WTC11 (cell line): Measurements from ENCODE around the gene MAP6. TPM values are rescaled to one million over a fixed set of nuclear protein-coding genes. Genes with fewer than 3 reads are reported as not detected.

Experiments used
- ATAC-seq: fragments of 200-7000 bp; cut with Tn5 transposase; 2 replicates; pipeline ENCODE4 v1.10.0; 2021; ENCODE audit warnings: mild to moderate bottlenecking, moderate library complexity
- CTCF ChIA-PET: fragments of 300-600 bp; sonication (Branson Sonifier 250); formaldehyde crosslinking; loops from one replicate; lab custom pipeline; 2021; ENCODE audit warnings: antibody characterized with exemption; lab: Charles Lee
- POLR2A ChIA-PET: fragments of 350-600 bp; sonication (Branson Sonifier 250); formaldehyde crosslinking; loops from one replicate; lab custom pipeline; 2021; ENCODE audit warnings: antibody characterized with exemption; lab: Charles Lee
- DNase-seq: peaks from one replicate; pipeline ENCODE4 v3.0.0; 2021; ENCODE audit warnings: low spot score
- H3K27ac Mint-ChIP-seq: 2 replicates; pipeline ENCODE4 v1.8.0; 2021; ENCODE audit warnings: mixed read lengths
- H3K27me3 Mint-ChIP-seq: 2 replicates; pipeline ENCODE4 v1.8.0; 2021; ENCODE audit warnings: low read depth, mild to moderate bottlenecking, moderate library complexity, mixed read lengths
- H3K36me3 Mint-ChIP-seq: 2 replicates; pipeline ENCODE4 v1.8.0; 2021; ENCODE audit warnings: mixed read lengths
- H3K4me1 Mint-ChIP-seq: 2 replicates; pipeline ENCODE4 v1.8.0; 2022; ENCODE audit warnings: mixed read lengths
- H3K4me3 Mint-ChIP-seq: 2 replicates; pipeline ENCODE4 v1.8.0; 2021; ENCODE audit warnings: mild to moderate bottlenecking, moderate library complexity, mixed read lengths
- H3K9me3 Mint-ChIP-seq: 2 replicates; pipeline ENCODE4 v1.8.0; 2021; ENCODE audit warnings: mixed read lengths
- ATF1 ChIP-seq: sonication (generic); formaldehyde crosslinking; IDR thresholded peaks from 2 replicates; pipeline ENCODE4 v1.8.1; 2023; ENCODE audit warnings: mild to moderate bottlenecking, moderate library complexity, missing genetic modification reagents
- ATF6 ChIP-seq: sonication (generic); formaldehyde crosslinking; IDR thresholded peaks from 2 replicates; pipeline ENCODE4 v1.8.1; 2023; ENCODE audit warnings: mild to moderate bottlenecking, missing genetic modification reagents
- CBFB ChIP-seq: sonication (generic); formaldehyde crosslinking; IDR thresholded peaks from 2 replicates; pipeline ENCODE4 v1.8.1; 2022; ENCODE audit warnings: mild to moderate bottlenecking, low read depth, missing genetic modification reagents
- CREM ChIP-seq: sonication (generic); formaldehyde crosslinking; IDR thresholded peaks from 2 replicates; pipeline ENCODE4 v1.8.1; 2022; ENCODE audit warnings: mild to moderate bottlenecking, missing genetic modification reagents, moderate library complexity
- E2F1 ChIP-seq: sonication (generic); formaldehyde crosslinking; IDR thresholded peaks from 2 replicates; pipeline ENCODE4 v1.8.0; 2022; ENCODE audit warnings: mild to moderate bottlenecking, missing genetic modification reagents
- ERG ChIP-seq: fragments of 250-450 bp; sonication (Bioruptor Pico); IDR thresholded peaks from 2 replicates; pipeline ENCODE4 v1.8.0; 2021; ENCODE audit warnings: mild to moderate bottlenecking
- FOXP1 ChIP-seq: sonication (generic); formaldehyde crosslinking; IDR thresholded peaks from 2 replicates; pipeline ENCODE4 v1.8.0; 2022; ENCODE audit warnings: missing genetic modification reagents, mild to moderate bottlenecking, moderate library complexity, borderline replicate concordance
- GTF2I ChIP-seq: fragments of 250-450 bp; sonication (Bioruptor Pico); conservative IDR thresholded peaks from 2 replicates; pipeline ENCODE4 v1.4.0; 2021; ENCODE audit warnings: mild to moderate bottlenecking
- HMGA2 ChIP-seq: fragments of 250-450 bp; sonication (Bioruptor Pico); IDR thresholded peaks from 2 replicates; pipeline ENCODE4 v1.4.0; 2021; ENCODE audit warnings: mild to moderate bottlenecking, moderate library complexity
- IRF2 ChIP-seq: sonication (generic); formaldehyde crosslinking; IDR thresholded peaks from 2 replicates; pipeline ENCODE4 v1.8.0; 2022; ENCODE audit warnings: low read depth, missing genetic modification reagents, borderline replicate concordance
- JAZF1 ChIP-seq: fragments of 250-450 bp; sonication (Bioruptor Pico); IDR thresholded peaks from 2 replicates; pipeline ENCODE4 v1.9.0; 2021; ENCODE audit warnings: moderate library complexity, mild to moderate bottlenecking, inconsistent platforms
- MYBL2 ChIP-seq: sonication (generic); formaldehyde crosslinking; IDR thresholded peaks from 2 replicates; pipeline ENCODE4 v1.8.1; 2023; ENCODE audit warnings: mild to moderate bottlenecking, moderate library complexity, missing genetic modification reagents
- NR1H2 ChIP-seq: sonication (generic); formaldehyde crosslinking; IDR thresholded peaks from 2 replicates; pipeline ENCODE4 v1.9.0; 2021; ENCODE audit warnings: mild to moderate bottlenecking, moderate library complexity, missing genetic modification reagents
- OVOL2 ChIP-seq: fragments of 250-450 bp; sonication (Bioruptor Pico); IDR thresholded peaks from 2 replicates; pipeline ENCODE4 v1.9.0; 2021; ENCODE audit warnings: mild to moderate bottlenecking, borderline replicate concordance
- PRDM15 ChIP-seq: sonication (generic); formaldehyde crosslinking; IDR thresholded peaks from 2 replicates; pipeline ENCODE4 v1.8.0; 2022; ENCODE audit warnings: missing genetic modification reagents
- PREB ChIP-seq: sonication (generic); formaldehyde crosslinking; IDR thresholded peaks from 2 replicates; pipeline ENCODE4 v1.8.1; 2022; ENCODE audit warnings: mild to moderate bottlenecking, missing genetic modification reagents, moderate library complexity, borderline replicate concordance
- SOX15 ChIP-seq: fragments of 250-450 bp; sonication (Bioruptor Pico); IDR thresholded peaks from 2 replicates; pipeline ENCODE4 v1.9.0; 2021; ENCODE audit warnings: mild to moderate bottlenecking
- TP53 ChIP-seq: sonication (generic); formaldehyde crosslinking; IDR thresholded peaks from 2 replicates; pipeline ENCODE4 v1.8.1; 2023; ENCODE audit warnings: mild to moderate bottlenecking, missing genetic modification reagents
- ZBTB21 ChIP-seq: sonication (generic); formaldehyde crosslinking; IDR thresholded peaks from 2 replicates; pipeline ENCODE4 v1.8.1; 2023; ENCODE audit warnings: mild to moderate bottlenecking, missing genetic modification reagents, borderline replicate concordance
- ZNF138 ChIP-seq: sonication (generic); formaldehyde crosslinking; conservative IDR thresholded peaks from 2 replicates; pipeline ENCODE4 v1.8.1; 2022; ENCODE audit warnings: mild to moderate bottlenecking, moderate library complexity, missing genetic modification reagents
- ZNF232 ChIP-seq: sonication (generic); formaldehyde crosslinking; IDR thresholded peaks from 2 replicates; pipeline ENCODE4 v1.8.0; 2022; ENCODE audit warnings: mild to moderate bottlenecking, missing genetic modification reagents
- ZNF263 ChIP-seq: sonication (generic); formaldehyde crosslinking; IDR thresholded peaks from 2 replicates; pipeline ENCODE4 v1.8.1; 2022; ENCODE audit warnings: low read depth, mild to moderate bottlenecking, moderate library complexity, missing genetic modification reagents
- ZNF281 ChIP-seq: sonication (generic); formaldehyde crosslinking; IDR thresholded peaks from 2 replicates; pipeline ENCODE4 v1.8.0; 2023; ENCODE audit warnings: mild to moderate bottlenecking, missing genetic modification reagents
- total RNA-seq: library from RNA; stranded (reverse); gene quantifications from 3 replicates; pipeline ENCODE4 v1.2.3, GENCODE V29; 2021

The MAP6 gene
- total RNA-seq, 1 experiment from 2014 or later, result 0.90 TPM

GRCh38 chr11:75651218-75651617, 17.6 kb downstream of the MAP6 start:
- H3K4me1 Mint-ChIP-seq, result no peaks in the 10 kb centered on the region
- CTCF ChIA-PET, result no interaction called here
- no peaks in the 10 kb centered on the region for H3K9me3 Mint-ChIP-seq
- no peaks in the 10 kb centered on the region; the same call in 1 of the 2 replicates for H3K27me3 Mint-ChIP-seq
- no peak for DNase-seq
- TF ChIP-seq SOX15 (CRISPR knock-in tag), result no peak
- no peak for TF ChIP-seq ATF1
- no peak for TF ChIP-seq PREB (CRISPR knock-in tag)
- TF ChIP-seq ERG (CRISPR knock-in tag), result no peak
- TF ChIP-seq HMGA2, result no peak
- TF ChIP-seq FOXP1 (CRISPR knock-in tag), result no peak
- no peak for TF ChIP-seq GTF2I (CRISPR knock-in tag)
- H3K27ac Mint-ChIP-seq, result no peak overlapping the region
- ATAC-seq, result no peak
- no peak overlapping the region for H3K4me3 Mint-ChIP-seq
- POLR2A ChIA-PET, result no interaction called here
- no peaks in the 10 kb centered on the region for H3K36me3 Mint-ChIP-seq

- DNase-seq (no peak), ATAC-seq (no peak)
- Mint-ChIP-seq H3K4me3 (no peak overlapping the region), H3K27ac (no peak overlapping the region), H3K27me3 (no peaks in the 10 kb centered on the region; the same call in 1 of the 2 replicates), H3K4me1 (no peaks in the 10 kb centered on the region), H3K9me3 (no peaks in the 10 kb centered on the region), H3K36me3 (no peaks in the 10 kb centered on the region)
- CTCF ChIA-PET, result interaction anchor here (1.0 kb wide), 1 partner anchor 53 kb away, joined by 4 read pairs; no protein-coding TSS in a partner anchor
- POLR2A ChIA-PET, result no interaction called here
- TF ChIP-seq MYBL2 (CRISPR knock-in tag) (no peak), CBFB (CRISPR knock-in tag) (no peak), IRF2 (CRISPR knock-in tag) (no peak), ZNF281 (no peak), NR1H2 (no peak), HMGA2 (no peak), JAZF1 (CRISPR knock-in tag) (no peak), E2F1 (CRISPR knock-in tag) (no peak), SOX15 (CRISPR knock-in tag) (no peak), ZNF138 (no peak), PRDM15 (CRISPR knock-in tag) (no peak), ZBTB21 (no peak), ZNF263 (no peak), OVOL2 (CRISPR knock-in tag) (no peak), ZNF232 (CRISPR knock-in tag) (no peak), CREM (CRISPR knock-in tag) (no peak), ATF6 (CRISPR knock-in tag) (no peak), TP53 (CRISPR knock-in tag) (no peak)
Observed at GRCh38 chr11:75650167-75650723, 18.6 kb downstream of the MAP6 start.
